Tibial nerve (tissue), 3 donors: Measurements from ENCODE around the gene UNG.

Source experiments
- POLR2A ChIP-seq, 2 donors: fragments of 450-650 bp; IDR thresholded peaks; one replicate each; pipeline ENCODE4 v1.6.1; 2017; ENCODE audit warnings: antibody characterized with exemption in 2 of 2, mild to moderate bottlenecking in 2 of 2, moderate library complexity in 2 of 2
- TF ChIP-seq, protein P1 (sequence below), 5 experiments: fragments of 200-600 bp in 3 of 5; fragments of 450-650 bp in 2 of 5; sonication (generic) in 3 of 5; IDR thresholded peaks; one replicate each; pipeline ENCODE4 v1.5.1; 2016 to 2019; ENCODE audit warnings: antibody characterized with exemption in 5 of 5, mild to moderate bottlenecking in 3 of 5, moderate library complexity in 2 of 5

DNA sequence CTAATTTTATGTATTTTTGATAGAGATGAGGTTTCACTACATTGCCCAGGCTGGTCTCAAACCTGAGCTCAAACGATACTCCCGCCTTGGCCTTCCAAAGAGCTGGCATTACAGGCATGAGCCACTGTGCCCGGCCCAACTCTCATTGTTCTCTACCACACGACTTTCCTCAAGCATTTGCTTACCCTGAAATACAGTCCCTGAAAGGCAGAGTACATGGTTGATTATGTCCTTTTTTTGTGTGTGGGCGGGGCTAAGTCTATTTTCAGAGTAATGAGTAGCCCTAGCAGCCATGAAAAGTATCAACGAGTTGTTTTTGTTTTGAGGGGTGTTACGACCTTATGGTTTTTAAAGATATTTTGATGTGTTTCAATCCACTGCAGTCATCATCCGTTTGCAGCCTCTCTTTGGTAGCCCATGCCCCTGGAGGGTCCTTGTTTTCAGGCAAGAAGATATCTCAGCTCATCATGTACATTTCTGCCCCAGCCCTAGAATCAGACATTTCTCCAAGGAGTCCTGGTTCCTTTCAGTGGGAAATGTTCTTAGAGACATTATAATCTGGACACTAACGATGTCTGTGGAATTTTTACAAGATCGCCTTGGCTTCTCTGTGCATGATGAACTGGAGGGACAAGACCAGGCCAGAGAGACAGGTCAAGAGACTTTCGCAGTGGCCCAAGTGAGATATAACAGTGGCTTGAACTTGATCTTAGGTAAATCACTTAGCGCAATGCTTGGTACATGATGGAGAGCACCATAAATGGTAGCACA, 27.7 kb downstream of the UNG start:
- TF ChIP-seq, protein P1, sequence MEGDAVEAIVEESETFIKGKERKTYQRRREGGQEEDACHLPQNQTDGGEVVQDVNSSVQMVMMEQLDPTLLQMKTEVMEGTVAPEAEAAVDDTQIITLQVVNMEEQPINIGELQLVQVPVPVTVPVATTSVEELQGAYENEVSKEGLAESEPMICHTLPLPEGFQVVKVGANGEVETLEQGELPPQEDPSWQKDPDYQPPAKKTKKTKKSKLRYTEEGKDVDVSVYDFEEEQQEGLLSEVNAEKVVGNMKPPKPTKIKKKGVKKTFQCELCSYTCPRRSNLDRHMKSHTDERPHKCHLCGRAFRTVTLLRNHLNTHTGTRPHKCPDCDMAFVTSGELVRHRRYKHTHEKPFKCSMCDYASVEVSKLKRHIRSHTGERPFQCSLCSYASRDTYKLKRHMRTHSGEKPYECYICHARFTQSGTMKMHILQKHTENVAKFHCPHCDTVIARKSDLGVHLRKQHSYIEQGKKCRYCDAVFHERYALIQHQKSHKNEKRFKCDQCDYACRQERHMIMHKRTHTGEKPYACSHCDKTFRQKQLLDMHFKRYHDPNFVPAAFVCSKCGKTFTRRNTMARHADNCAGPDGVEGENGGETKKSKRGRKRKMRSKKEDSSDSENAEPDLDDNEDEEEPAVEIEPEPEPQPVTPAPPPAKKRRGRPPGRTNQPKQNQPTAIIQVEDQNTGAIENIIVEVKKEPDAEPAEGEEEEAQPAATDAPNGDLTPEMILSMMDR (IDR thresholded peaks at IDR 0.05): no peak
- no peak for TF ChIP-seq POLR2A (IDR thresholded peaks at IDR 0.05)
